Heart left ventricle (tissue), 16 donors: Measurements from ENCODE around the gene STXBP1. TPM values are rescaled to one million over a fixed set of nuclear protein-coding genes. Genes with fewer than 3 reads are reported as not detected.

ENCODE experiments used
- ATAC-seq, 4 donors: fragments of 200-7000 bp; cut with Tn5 transposase; one replicate each; pipeline ENCODE4 v1.9.1; 2020 to 2022; ENCODE audit warnings: moderate library complexity in 4 of 4, mild to moderate bottlenecking in 3 of 4, moderate number of reproducible peaks in 1 of 4
- DNase-seq, 5 donors: peaks; one replicate each; pipeline ENCODE4 v3.0.0-alpha.2; 2020
- H3K27ac ChIP-seq, 12 donors: fragments of 200-600 bp; sonication (generic) in 4 of 12; one replicate each; pipeline versions ENCODE4 v1.5.0 to v1.8.0; 2016 to 2022; ENCODE audit warnings: mild to moderate bottlenecking in 2 of 12
- H3K27me3 ChIP-seq, 9 donors: fragments of 200-600 bp; sonication (generic) in 2 of 9; one replicate each; pipeline versions ENCODE4 v1.5.1 to v1.8.0; 2016 to 2022; ENCODE audit warnings: mild to moderate bottlenecking in 3 of 9
- H3K36me3 ChIP-seq, 9 donors: fragments of 200-600 bp; sonication (generic) in 2 of 9; one replicate each; pipeline versions ENCODE4 v1.5.0 to v1.8.0; 2018 to 2022; ENCODE audit warnings: mild to moderate bottlenecking in 2 of 9
- H3K4me1 ChIP-seq, 12 donors: fragments of 200-600 bp; sonication (generic) in 4 of 12; one replicate each; pipeline versions ENCODE4 v1.5.0 to v1.8.0; 2016 to 2022; ENCODE audit warnings: mild to moderate bottlenecking in 3 of 12
- H3K4me3 ChIP-seq, 12 donors: fragments of 200-600 bp; sonication (generic) in 4 of 12; one replicate each; pipeline versions ENCODE4 v1.5.0 to v1.8.0; 2017 to 2022; ENCODE audit warnings: mild to moderate bottlenecking in 9 of 12, moderate library complexity in 4 of 12
- H3K9me3 ChIP-seq, 12 donors: fragments of 200-600 bp; sonication (generic) in 4 of 12; one replicate each; pipeline versions ENCODE4 v1.5.0 to v1.8.0; 2016 to 2022; ENCODE audit warnings: mild to moderate bottlenecking in 1 of 12
- CTCF ChIP-seq, 12 donors: fragments of 200-600 bp; sonication (generic) in 4 of 12; IDR thresholded peaks; one replicate each; pipeline versions ENCODE4 v1.5.0 to v1.8.0; 2018 to 2022; ENCODE audit warnings: antibody characterized with exemption in 12 of 12, mild to moderate bottlenecking in 5 of 12
- POLR2A ChIP-seq, 2 donors: fragments of 450-650 bp; IDR thresholded peaks; one replicate each; pipeline ENCODE4 v1.6.1; 2017; ENCODE audit warnings: antibody characterized with exemption in 2 of 2, mild to moderate bottlenecking in 2 of 2, moderate library complexity in 2 of 2
- WGBS, 4 donors: extraction: QIAGEN DNeasy Blood & Tissue Kit in 2 of 4; methylation state at CpG; one replicate each; pipeline versions ENCODE4 v1.1.5 to v1.1.7; 2013 to 2018; 5-methylcytosine and 5-hydroxymethylcytosine counted together
- intact Hi-C, 10 donors: fragments of 100-400 bp; cut with DNase I; formaldehyde crosslinking; loops; one replicate each; pipeline versions ENCODE4 v1.11.1 to v1.14.2; 2022
- polyA plus RNA-seq, 2 donors: library from polyadenylated mRNA; stranded (reverse); fragments of 200-250 nt; gene quantifications; one replicate each; pipeline ENCODE4 v1.2.3, GENCODE V29; 2013
- total RNA-seq, 9 donors: library from RNA; depleted of rRNA in 2 of 9; stranded (reverse); fragments of >200 nt in 2 of 9; fragmentation: NEBNext Ultra II Directional in 3 of 9; extraction: Animal tissue kit (Norgen Biotek cat#: 25700) in 3 of 9; gene quantifications; one replicate each; pipeline versions ENCODE4 v1.1.0 to v1.2.4, GENCODE V29; 2016 to 2023
- donor health status: ischemic (EF 13 %, LVEDD 7.1; RV severe dilation, severe dysfunction).
- donor health status: healthy with polysubstance abuse.
- donor health status: DM: no; HTN: yes; CAD: no.
- donor health status: DM: no; HTN: no; CAD: no.
- donor health status: ischemic (EF 25% LVEDD 6.9; RV normal size, moderate dysfunction).
- donor health status: ischemic (EF 25% LVEDD 5.7; RV mildly dilated, moderate dysfunction).
- donor health status: healthy.
- donor health status: DM: yes; HTN: yes; CAD: no.
- donor health status: ischemic (EF 35%, LVEDD 5.7; RV mildly dilated, moderate dysfunction).
- donor health status: nonischemic (EF 11% LVEDD 7.7; RV severe dilation, severe dysfunction).
- donor health status: DM: yes; HTN: yes; CAD: no.
- donor health status: PGD.
- donor health status: ischemic (EF 29% LVEDD 5.4; RV normal size, mild dysfunction).
- donor health status: nonischemic (EF 23%, LVEDD 6.1; RV moderate dilation, normal function).

The STXBP1 gene
- total and polyA plus RNA-seq, 11 donors: 14.0 to 102 (median 44.5) TPM

- 89 to 94% (median 92%) methylated on average over 2 of the region's 2 CpGs for WGBS, 4 donors
- no peak for DNase-seq
- no peaks in the 10 kb centered on the region for H3K27me3 ChIP-seq
Measured at GRCh38 chr9:127679506-127679905, 67.4 kb downstream of the STXBP1 start.

GRCh38 chr9:127680226-127680625 is 68.1 kb downstream of the STXBP1 start:
- TF ChIP-seq POLR2A (IDR thresholded peaks at IDR 0.05) (no peak), CTCF (IDR thresholded peaks at IDR 0.05) (no peak)
- ATAC-seq: no peak

More at GRCh38 chr9:127679506-127679905, 67.4 kb downstream of the STXBP1 start:
- peaks cover 0 to 99% (median 93%) of the 10 kb centered on the region in 9 donors for H3K36me3 ChIP-seq
- H3K9me3 ChIP-seq: no peaks in the 10 kb centered on the region
- no peaks in the 10 kb centered on the region for H3K4me1 ChIP-seq
- intact Hi-C loops: no loop called here
- no peak overlapping the region for H3K27ac ChIP-seq
- no peak overlapping the region for H3K4me3 ChIP-seq
- no peak for ATAC-seq
- TF ChIP-seq CTCF (IDR thresholded peaks at IDR 0.05) (no peak), POLR2A (IDR thresholded peaks at IDR 0.05) (no peak)

GRCh38 chr9:127680846-127681245 is 68.8 kb downstream of the STXBP1 start:
- intact Hi-C loops: no loop called here

More at GRCh38 chr9:127680226-127680625, 68.1 kb downstream of the STXBP1 start:
- H3K27ac ChIP-seq: no peak overlapping the region
- no peak for DNase-seq
- intact Hi-C loops: no loop called here
- no peaks in the 10 kb centered on the region for H3K9me3 ChIP-seq
- no peaks in the 10 kb centered on the region for H3K4me1 ChIP-seq
- WGBS, 4 donors: 90 to 94% (median 92%) methylated on average over 11 of the region's 11 CpGs
- no peaks in the 10 kb centered on the region for H3K27me3 ChIP-seq
- peaks cover 0 to 99% (median 86%) of the 10 kb centered on the region in 9 donors for H3K36me3 ChIP-seq
- no peak overlapping the region for H3K4me3 ChIP-seq

More at GRCh38 chr9:127680846-127681245, 68.8 kb downstream of the STXBP1 start:
- ATAC-seq (no peak), DNase-seq (no peak)
- H3K27ac ChIP-seq: no peak overlapping the region
- no peaks in the 10 kb centered on the region for H3K27me3 ChIP-seq
- peaks cover 0 to 99% (median 81%) of the 10 kb centered on the region in 9 donors for H3K36me3 ChIP-seq
- 92 to 95% (median 94%) methylated on average over 9 of the region's 9 CpGs for WGBS, 4 donors
- no peak overlapping the region for H3K4me3 ChIP-seq
- H3K9me3 ChIP-seq: no peaks in the 10 kb centered on the region
- H3K4me1 ChIP-seq: no peaks in the 10 kb centered on the region
- no peak for TF ChIP-seq POLR2A (IDR thresholded peaks at IDR 0.05)
- no peak for TF ChIP-seq CTCF (IDR thresholded peaks at IDR 0.05)
